CD8-positive, alpha-beta memory T cell (primary cell): ENCODE results near the gene CCDC32. TPM values are rescaled to one million over a fixed set of nuclear protein-coding genes. Genes with fewer than 3 reads are reported as not detected.
A peak's percentile ranks its signal among the peaks of the same experiment; 100 is the strongest.

ENCODE experiments used
- CTCF ChIA-PET: fragments of 350-600 bp; sonication (Branson Sonifier 250); formaldehyde crosslinking; loops from one replicate; lab custom pipeline; 2021; ENCODE audit warnings: antibody characterized with exemption; lab: Charles Lee
- POLR2A ChIA-PET: fragments of 350-600 bp; sonication (Branson Sonifier 250); formaldehyde crosslinking; loops from one replicate; lab custom pipeline; 2021; ENCODE audit warnings: antibody characterized with exemption; lab: Charles Lee
- DNase-seq, 5 donors: peaks; one replicate each; pipeline versions ENCODE4 v3.0.0 to v3.0.0-alpha.2; 2020 to 2022; ENCODE audit warnings: mixed read lengths in 1 of 5
- H3K27ac ChIP-seq: one replicate; pipeline ENCODE4 v1.7.0; 2013; ENCODE audit warnings: low read depth, mild to moderate bottlenecking, low read length, moderate library complexity
- H3K27me3 ChIP-seq: 2 replicates; pipeline ENCODE4 v1.7.0; 2013; ENCODE audit warnings: low read length, mild to moderate bottlenecking; ENCODE audit not compliant: insufficient read depth, poor library complexity, severe bottlenecking
- H3K36me3 ChIP-seq: 2 replicates; pipeline ENCODE4 v1.7.0; 2013; ENCODE audit warnings: mild to moderate bottlenecking, low read length, moderate library complexity; ENCODE audit not compliant: insufficient read depth
- H3K4me1 ChIP-seq: 2 replicates; pipeline ENCODE4 v1.7.0; 2013; ENCODE audit warnings: mild to moderate bottlenecking, low read length, moderate library complexity; ENCODE audit not compliant: insufficient read depth
- H3K4me3 ChIP-seq: 2 replicates; pipeline ENCODE4 v1.7.0; 2013; ENCODE audit warnings: mild to moderate bottlenecking, low read length
- H3K9me3 ChIP-seq: 2 replicates; pipeline ENCODE4 v1.7.0; 2013; ENCODE audit warnings: mild to moderate bottlenecking, low read length
- H3K27ac Mint-ChIP-seq, 8 donors: one replicate each; pipeline ENCODE4 v1.8.0; 2020 to 2021; ENCODE audit warnings: mixed read lengths in 8 of 8, mild to moderate bottlenecking in 6 of 8, inconsistent platforms in 3 of 8, moderate library complexity in 3 of 8
- H3K27me3 Mint-ChIP-seq, 2 donors: one replicate each; pipeline ENCODE4 v1.8.0; 2020 to 2021; ENCODE audit warnings: mixed read lengths in 2 of 2, mild to moderate bottlenecking in 1 of 2, moderate library complexity in 1 of 2
- H3K36me3 Mint-ChIP-seq, 3 donors: one replicate each; pipeline ENCODE4 v1.8.0; 2020 to 2021; ENCODE audit warnings: mixed read lengths in 3 of 3, inconsistent platforms in 1 of 3, mild to moderate bottlenecking in 1 of 3
- H3K4me1 Mint-ChIP-seq, 3 donors: one replicate each; pipeline ENCODE4 v1.8.0; 2020 to 2021; ENCODE audit warnings: mixed read lengths in 3 of 3, inconsistent platforms in 1 of 3, mild to moderate bottlenecking in 1 of 3
- H3K4me3 Mint-ChIP-seq, 7 donors: one replicate each; pipeline ENCODE4 v1.8.0; 2020 to 2021; ENCODE audit warnings: mixed read lengths in 7 of 7, mild to moderate bottlenecking in 6 of 7, moderate library complexity in 4 of 7, inconsistent platforms in 2 of 7
- H3K9me3 Mint-ChIP-seq, 5 donors: one replicate each; pipeline ENCODE4 v1.8.0; 2020 to 2022; ENCODE audit warnings: mixed read lengths in 5 of 5, mild to moderate bottlenecking in 3 of 5, moderate library complexity in 2 of 5, inconsistent platforms in 1 of 5
- polyA plus RNA-seq: library from polyadenylated mRNA; unstranded; fragments of 300-500 nt; fragmentation: Illumina TruSeq; gene quantifications from one replicate; pipeline ENCODE4 v1.2.3, GENCODE V29; 2021
- total RNA-seq, 2 experiments: library from RNA; stranded (reverse); gene quantifications; one replicate each; pipeline ENCODE4 v1.2.3, GENCODE V29; 2021

Gene CCDC32
- total and polyA plus RNA-seq, 3 experiments from 2014 or later = 31.4 to 42.2 (median 34.9) TPM

- peak overlapping the region; percentile 36 to 88 (median 80) for H3K4me3 Mint-ChIP-seq
- Histone ChIP-seq H3K9me3 (no peaks in the 10 kb centered on the region), H3K36me3 (no peaks in the 10 kb centered on the region), H3K4me1 (peaks cover 5% of the 10 kb centered on the region), H3K27ac (no peak overlapping the region), H3K4me3 (peak overlapping the region; percentile 36), H3K27me3 (peaks cover 24% of the 10 kb centered on the region)
- ChIA-PET POLR2A (no interaction called here), CTCF (no interaction called here)
- peak overlapping the region in 3 of 8 donors; percentile 1 to 75 (median 20) for H3K27ac Mint-ChIP-seq
- DNase-seq = peak in 3 of 5 donors; percentile 41 to 59 (median 53)
- H3K27me3 Mint-ChIP-seq = peaks cover 53 to 68% of the 10 kb centered on the region in 2 donors
- no peaks in the 10 kb centered on the region for H3K9me3 Mint-ChIP-seq
- H3K4me1 Mint-ChIP-seq = peaks cover 14 to 32% (median 22%) of the 10 kb centered on the region in 3 donors
- no peaks in the 10 kb centered on the region for H3K36me3 Mint-ChIP-seq
Measured at GRCh38 chr15:40511093-40511471, 53.8 kb downstream of the CCDC32 start.

GRCh38 chr15:40510201-40510600 is 54.6 kb downstream of the CCDC32 start:
- peak overlapping the region in 1 of 7 donors; percentile 69 for H3K4me3 Mint-ChIP-seq
- Histone ChIP-seq H3K4me3 (no peak overlapping the region), H3K36me3 (no peaks in the 10 kb centered on the region), H3K9me3 (no peaks in the 10 kb centered on the region), H3K27ac (no peak overlapping the region), H3K4me1 (peaks cover 5% of the 10 kb centered on the region), H3K27me3 (peaks cover 24% of the 10 kb centered on the region)
- peaks cover 14 to 32% (median 22%) of the 10 kb centered on the region in 3 donors for H3K4me1 Mint-ChIP-seq
- DNase-seq = no peak
- peaks cover 58 to 72% of the 10 kb centered on the region in 2 donors for H3K27me3 Mint-ChIP-seq
- peak overlapping the region in 1 of 8 donors; percentile 8 for H3K27ac Mint-ChIP-seq
- no peaks in the 10 kb centered on the region for H3K36me3 Mint-ChIP-seq
- H3K9me3 Mint-ChIP-seq = no peaks in the 10 kb centered on the region
- CTCF ChIA-PET = no interaction called here
- POLR2A ChIA-PET = no interaction called here

GRCh38 chr15:40508216-40508615 is 56.6 kb downstream of the CCDC32 start:
- Mint-ChIP-seq H3K36me3 (no peaks in the 10 kb centered on the region), H3K9me3 (no peaks in the 10 kb centered on the region), H3K4me1 (peaks cover 14 to 32% (median 22%) of the 10 kb centered on the region in 3 donors), H3K4me3 (no peak overlapping the region), H3K27ac (no peak overlapping the region), H3K27me3 (peaks cover 53 to 75% of the 10 kb centered on the region in 2 donors)
- Histone ChIP-seq H3K27ac (no peak overlapping the region), H3K4me1 (peaks cover 5% of the 10 kb centered on the region), H3K4me3 (no peak overlapping the region), H3K36me3 (no peaks in the 10 kb centered on the region), H3K27me3 (peaks cover 20% of the 10 kb centered on the region), H3K9me3 (no peaks in the 10 kb centered on the region)
- CTCF ChIA-PET = interaction anchor here (2.5 kb wide), 1 partner anchor 65 kb away, joined by 8 read pairs; no protein-coding TSS in a partner anchor
- DNase-seq = no peak
- POLR2A ChIA-PET = no interaction called here

- no peak overlapping the region for H3K27ac ChIP-seq
- POLR2A ChIA-PET = interaction anchor here (0.6 kb wide), 1 partner anchor 128 kb away, joined by 5 read pairs; no protein-coding TSS in a partner anchor
- H3K27ac Mint-ChIP-seq = no peak overlapping the region
- H3K36me3 ChIP-seq = no peaks in the 10 kb centered on the region
- peaks cover 5% of the 10 kb centered on the region for H3K4me1 ChIP-seq
- DNase-seq = peak; percentile 42 to 76 (median 50)
- CTCF ChIA-PET = interaction anchor here (0.7 to 2.5 kb wide), 11 partner anchors 10 to 162 kb away, joined by 3 to 8 read pairs (median 4); partner anchors contain the start of gene BAHD1
- no peaks in the 10 kb centered on the region for H3K9me3 Mint-ChIP-seq
- peak overlapping the region in 2 of 7 donors; percentile 32 to 52 for H3K4me3 Mint-ChIP-seq
- H3K4me3 ChIP-seq = no peak overlapping the region
- H3K36me3 Mint-ChIP-seq = peaks cover 0 to 2% (median 0%) of the 10 kb centered on the region in 3 donors
- H3K27me3 ChIP-seq = peaks cover 19% of the 10 kb centered on the region
- H3K9me3 ChIP-seq = no peaks in the 10 kb centered on the region
- H3K27me3 Mint-ChIP-seq = peaks cover 49 to 73% of the 10 kb centered on the region in 2 donors
- peaks cover 9 to 27% (median 19%) of the 10 kb centered on the region in 3 donors for H3K4me1 Mint-ChIP-seq
Measured at GRCh38 chr15:40506964-40507571, 57.8 kb downstream of the CCDC32 start.

Other genes starting within 250 kb of the CCDC32 start
- 10 to 100 TPM; 13.5 to 15.3 TPM for gene INAFM2, start 241.3 kb downstream of the CCDC32 start, total RNA-seq
- gene INAFM2, start 241.3 kb downstream of the CCDC32 start, polyA plus RNA-seq = 2.7 TPM
- under 1 TPM; 0.39 to 0.47 TPM for gene CCDC9B, start 224.1 kb downstream of the CCDC32 start, total RNA-seq
- 0.08 TPM for gene CCDC9B, start 224.1 kb downstream of the CCDC32 start, polyA plus RNA-seq
- not detected for gene PHGR1, start 214.0 kb downstream of the CCDC32 start, total RNA-seq
- not detected for gene PHGR1, start 214.0 kb downstream of the CCDC32 start, polyA plus RNA-seq
- 1 to 10 TPM in 1 of 2 experiments, under 1 TPM in 1; 0.18 to 1.1 TPM for gene DISP2, start 206.8 kb downstream of the CCDC32 start, total RNA-seq
- gene DISP2, start 206.8 kb downstream of the CCDC32 start, polyA plus RNA-seq = 1.1 TPM
- gene KNSTRN, start 182.3 kb downstream of the CCDC32 start, total RNA-seq = 10 to 100 TPM; 42.8 to 49.9 TPM
- 3.6 TPM for gene KNSTRN, start 182.3 kb downstream of the CCDC32 start, polyA plus RNA-seq
- gene IVD, start 159.2 kb downstream of the CCDC32 start, total RNA-seq = 10 to 100 TPM; 68.5 to 80.1 TPM
- 56.0 TPM for gene IVD, start 159.2 kb downstream of the CCDC32 start, polyA plus RNA-seq
- gene BAHD1, start 124.1 kb downstream of the CCDC32 start, total RNA-seq = 10 to 100 TPM; 23.6 to 24.9 TPM
- gene BAHD1, start 124.1 kb downstream of the CCDC32 start, polyA plus RNA-seq = 4.1 TPM
- 10 to 100 TPM; 13.1 to 13.3 TPM for gene CHST14, start 94.1 kb downstream of the CCDC32 start, total RNA-seq
- gene CHST14, start 94.1 kb downstream of the CCDC32 start, polyA plus RNA-seq = 1.7 TPM
- gene RPUSD2, start 4.3 kb upstream of the CCDC32 start, total RNA-seq = 10 to 100 TPM; 25.1 to 30.3 TPM
- gene RPUSD2, start 4.3 kb upstream of the CCDC32 start, polyA plus RNA-seq = 20.8 TPM
- gene KNL1, start 29.2 kb upstream of the CCDC32 start, total RNA-seq = 10 to 100 TPM; 19.2 to 19.5 TPM
- 0.03 TPM for gene KNL1, start 29.2 kb upstream of the CCDC32 start, polyA plus RNA-seq
- gene RAD51, start 130.1 kb upstream of the CCDC32 start, total RNA-seq = 10 to 100 TPM; 54.3 to 57.6 TPM
- 1.7 TPM for gene RAD51, start 130.1 kb upstream of the CCDC32 start, polyA plus RNA-seq
- gene RMDN3, start 190.2 kb upstream of the CCDC32 start, total RNA-seq = 10 to 100 TPM; 42.4 to 43.3 TPM
- gene RMDN3, start 190.2 kb upstream of the CCDC32 start, polyA plus RNA-seq = 35.1 TPM
- 10 to 100 TPM; 19.5 to 21.5 TPM for gene GCHFR, start 199.0 kb upstream of the CCDC32 start, total RNA-seq
- gene GCHFR, start 199.0 kb upstream of the CCDC32 start, polyA plus RNA-seq = 114 TPM
- gene C15orf62, start 204.9 kb upstream of the CCDC32 start, total RNA-seq = under 1 TPM; 0.44 to 0.53 TPM
- 0.79 TPM for gene C15orf62, start 204.9 kb upstream of the CCDC32 start, polyA plus RNA-seq
- 10 to 100 TPM; 22.5 to 25.5 TPM for gene ZFYVE19, start 242.0 kb upstream of the CCDC32 start, total RNA-seq
- 22.3 TPM for gene ZFYVE19, start 242.0 kb upstream of the CCDC32 start, polyA plus RNA-seq
- gene DNAJC17, start 242.4 kb upstream of the CCDC32 start, total RNA-seq = 10 to 100 TPM; 46.5 to 47.0 TPM
- 35.3 TPM for gene DNAJC17, start 242.4 kb upstream of the CCDC32 start, polyA plus RNA-seq